Kidney (tissue), 14 donors: ENCODE measurements around the gene SAMMSON. TPM values are rescaled to one million over a fixed set of nuclear protein-coding genes. Genes with fewer than 3 reads are reported as not detected.

Source experiments
- DNase-seq, 5 donors: peaks; one replicate each; pipeline ENCODE4 v3.0.0-alpha.2; 2013 to 2020
- FAIRE-seq: peaks from 2 replicates; lab custom pipeline; 2012; peaks lifted over from hg19 to GRCh38; lab: Jason Lieb, UNC
- H3K27ac ChIP-seq, 2 donors: one replicate each; pipeline ENCODE4 v1.7.0; 2013; ENCODE audit warnings: low read depth in 2 of 2, low read length in 2 of 2, inconsistent platforms in 1 of 2
- H3K27me3 ChIP-seq: one replicate; pipeline ENCODE4 v1.7.1; 2013; ENCODE audit warnings: low read length, inconsistent platforms; ENCODE audit not compliant: control insufficient read depth, insufficient read depth
- H3K36me3 ChIP-seq, 3 donors: one replicate each; pipeline versions ENCODE4 v1.7.0 to v1.7.1; 2013; ENCODE audit warnings: low read length in 3 of 3, control low read depth in 1 of 3, inconsistent platforms in 1 of 3; ENCODE audit not compliant: insufficient read depth in 3 of 3, control insufficient read depth in 2 of 3
- H3K4me1 ChIP-seq, 3 donors: one replicate each; pipeline versions ENCODE4 v1.7.0 to v1.7.1; 2013; ENCODE audit warnings: low read length in 3 of 3, inconsistent platforms in 1 of 3, low read depth in 1 of 3; ENCODE audit not compliant: control insufficient read depth in 2 of 3, insufficient read depth in 2 of 3
- H3K4me3 ChIP-seq, 3 donors: one replicate each; pipeline versions ENCODE4 v1.7.0 to v1.8.1; 2013; ENCODE audit warnings: low read length in 3 of 3, control low read depth in 1 of 3, inconsistent platforms in 1 of 3
- H3K9ac ChIP-seq, 3 donors: one replicate each; pipeline versions ENCODE4 v1.7.0 to v1.7.1; 2013; ENCODE audit warnings: low read length in 3 of 3, control low read depth in 1 of 3, inconsistent platforms in 1 of 3
- H3K9me3 ChIP-seq, 3 donors: one replicate each; pipeline versions ENCODE4 v1.7.0 to v1.7.1; 2013; ENCODE audit warnings: low read length in 3 of 3, control low read depth in 1 of 3, inconsistent platforms in 1 of 3; ENCODE audit not compliant: control insufficient read depth in 2 of 3, insufficient read depth in 1 of 3
- CTCF ChIP-seq: IDR thresholded peaks from 3 replicates; pipeline ENCODE4 v1.5.1; 2012; ENCODE audit warnings: mild to moderate bottlenecking, moderate library complexity, borderline replicate concordance; ENCODE audit not compliant: insufficient read depth; ENCODE audit errors: extremely low read depth
- intact Hi-C: fragments of 100-400 bp; cut with DNase I; formaldehyde crosslinking; loops from one replicate; pipeline ENCODE4 v1.11.1; 2022
- polyA plus RNA-seq: library from polyadenylated mRNA; stranded (reverse); fragments of 350-450 nt; fragmentation: Illumina TruSeq; extraction: RNeasy Lipid Tissue Mini Kit (QIAGEN cat#74804); gene quantifications from one replicate; pipeline ENCODE4 v1.2.3, GENCODE V29; 2014; ENCODE audit warnings: low read depth, low replicate concordance; ENCODE audit not compliant: insufficient read depth
- total RNA-seq: library from RNA; stranded (reverse); fragmentation: NEBNext Ultra II Directional; extraction: Animal tissue kit (Norgen Biotek cat#: 25700); gene quantifications from one replicate; pipeline ENCODE4 v1.2.1, GENCODE V29; 2021
- donor health status: control.
- donor health status: control.
- donor health status: control.
- donor health status: control.
- donor health status: control.
- donor health status: DM: yes; HTN: yes; CAD: no.
- donor health status: Normal renal cell carcinoma (clear cell type).

The SAMMSON gene
- total and polyA plus RNA-seq, 2 donors from 2014 or later, result 0.98 TPM; not detected in 1

DNA sequence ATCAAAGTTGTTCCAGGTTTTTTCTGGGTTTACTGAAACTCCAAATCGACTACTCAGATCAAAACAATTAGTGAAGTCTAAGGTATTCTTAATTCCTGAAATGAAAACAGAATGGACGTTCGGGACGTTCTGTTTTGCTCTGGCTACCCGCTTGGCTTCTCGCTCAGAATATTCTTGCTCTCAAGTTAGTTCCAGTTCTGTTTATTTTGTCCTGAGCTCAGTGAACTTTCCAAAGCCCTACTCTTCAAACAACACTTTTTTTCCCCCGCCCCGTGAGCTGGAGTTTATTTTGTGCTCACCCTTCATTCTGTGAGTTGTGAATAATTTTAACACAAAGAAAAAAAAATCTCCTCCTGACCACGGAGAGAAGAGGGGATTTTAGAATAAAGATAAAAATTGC lies 72.6 kb downstream of the SAMMSON start:
- H3K4me3 ChIP-seq, result peak overlapping the region; percentile 14 to 43 (median 42)
- FAIRE-seq, result no peak
- no peaks in the 10 kb centered on the region for H3K36me3 ChIP-seq
- DNase-seq, result peak in 2 of 5 donors; percentile 23 to 43
- no peaks in the 10 kb centered on the region for H3K4me1 ChIP-seq
- no peak for TF ChIP-seq CTCF
- intact Hi-C loops, result loop anchor here (5.0 kb wide), 1 partner anchor 80 kb away; no protein-coding TSS in a partner anchor
- H3K27ac ChIP-seq, result no peak overlapping the region
- no peak overlapping the region for H3K9ac ChIP-seq
- no peaks in the 10 kb centered on the region for H3K9me3 ChIP-seq
- H3K27me3 ChIP-seq, result peaks cover 2% of the 10 kb centered on the region

- no peaks in the 10 kb centered on the region for H3K9me3 ChIP-seq
- intact Hi-C loops, result loop anchor here (5.0 kb wide), 1 partner anchor 80 kb away; no protein-coding TSS in a partner anchor
- FAIRE-seq (no peak), DNase-seq (no peak)
- no peaks in the 10 kb centered on the region for H3K36me3 ChIP-seq
- TF ChIP-seq CTCF, result no peak
- H3K9ac ChIP-seq, result no peak overlapping the region
- no peak overlapping the region for H3K4me3 ChIP-seq
- H3K27me3 ChIP-seq, result peaks cover 2% of the 10 kb centered on the region
- H3K4me1 ChIP-seq, result no peaks in the 10 kb centered on the region
- H3K27ac ChIP-seq, result no peak overlapping the region
Observed at GRCh38 chr3:70072754-70073153, 73.2 kb downstream of the SAMMSON start.

DNA sequence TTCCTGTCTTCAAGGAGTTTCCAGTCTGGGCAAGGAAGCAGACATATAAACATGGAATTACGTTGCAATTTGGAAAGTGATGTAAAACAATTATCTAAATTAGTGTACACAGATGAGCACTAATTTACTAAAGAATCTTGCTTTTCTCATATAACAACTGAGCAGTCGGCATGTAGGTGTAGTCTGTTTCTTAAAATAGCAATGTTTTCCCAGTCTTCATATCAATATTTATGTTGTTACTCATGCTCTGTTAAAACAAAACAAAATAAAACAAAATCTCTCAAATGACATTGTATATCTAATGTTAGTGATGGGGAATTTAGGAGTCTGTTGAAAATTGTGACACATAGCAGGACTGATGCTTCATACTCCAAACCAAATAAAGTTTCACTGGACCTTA lies 75.6 kb downstream of the SAMMSON start:
- Histone ChIP-seq H3K9me3 (no peaks in the 10 kb centered on the region), H3K27ac (no peak overlapping the region), H3K4me3 (no peak overlapping the region), H3K36me3 (no peaks in the 10 kb centered on the region), H3K27me3 (peaks cover 2% of the 10 kb centered on the region), H3K9ac (no peak overlapping the region), H3K4me1 (no peaks in the 10 kb centered on the region)
- no peak for FAIRE-seq
- no peak for TF ChIP-seq CTCF
- DNase-seq, result no peak
- intact Hi-C loops, result no loop called here

GRCh38 chr3:70076396-70076795 lies 76.9 kb downstream of the SAMMSON start:
- intact Hi-C loops, result no loop called here
- H3K4me3 ChIP-seq, result no peak overlapping the region
- no peaks in the 10 kb centered on the region for H3K4me1 ChIP-seq
- no peak overlapping the region for H3K27ac ChIP-seq
- FAIRE-seq (no peak), DNase-seq (no peak)
- no peak for TF ChIP-seq CTCF
- H3K36me3 ChIP-seq, result no peaks in the 10 kb centered on the region
- no peak overlapping the region for H3K9ac ChIP-seq
- H3K9me3 ChIP-seq, result no peaks in the 10 kb centered on the region
- peaks cover 2% of the 10 kb centered on the region for H3K27me3 ChIP-seq
